ENCODE data around the gene TBX21. TPM values are rescaled to one million over a fixed set of nuclear protein-coding genes. Genes with fewer than 3 reads are reported as not detected.

Gene TBX21
- total RNA-seq, 1 donor = 15.7 TPM

- H3K4me3 ChIP-seq (ENCODE audit: low read length) = no peak overlapping the region
- H3K27me3 ChIP-seq (ENCODE audit: insufficient read depth, low read length) = no peaks in the 10 kb centered on the region
- H3K4me1 ChIP-seq (ENCODE audit: insufficient read depth, low read length) = peaks cover 65% of the 10 kb centered on the region
- no peaks in the 10 kb centered on the region for H3K9me3 ChIP-seq (ENCODE audit: low read depth, low read length)
These were observed 28.3 kb upstream of the TBX21 start for GRCh38 chr17:47704736-47705135.

GRCh38 chr17:47705536-47706530 lies 27.2 kb upstream of the TBX21 start:
- Histone ChIP-seq H3K4me3 (ENCODE audit: low read length) (no peak overlapping the region), H3K4me1 (ENCODE audit: insufficient read depth, low read length) (peaks cover 65% of the 10 kb centered on the region), H3K9me3 (ENCODE audit: low read depth, low read length) (no peaks in the 10 kb centered on the region), H3K27me3 (ENCODE audit: insufficient read depth, low read length) (no peaks in the 10 kb centered on the region)

GRCh38 chr17:47707056-47707804 lies 25.8 kb upstream of the TBX21 start:
- H3K4me1 ChIP-seq (ENCODE audit: insufficient read depth, low read length) = peaks cover 61% of the 10 kb centered on the region
- no peak overlapping the region for H3K4me3 ChIP-seq (ENCODE audit: low read length)
- no peaks in the 10 kb centered on the region for H3K9me3 ChIP-seq (ENCODE audit: low read depth, low read length)
- H3K27me3 ChIP-seq (ENCODE audit: insufficient read depth, low read length) = no peaks in the 10 kb centered on the region

GRCh38 chr17:47707884-47708283 lies 25.2 kb upstream of the TBX21 start:
- Histone ChIP-seq H3K9me3 (ENCODE audit: low read depth, low read length) (no peaks in the 10 kb centered on the region), H3K27me3 (ENCODE audit: insufficient read depth, low read length) (no peaks in the 10 kb centered on the region), H3K4me3 (ENCODE audit: low read length) (no peak overlapping the region), H3K4me1 (ENCODE audit: insufficient read depth, low read length) (peaks cover 61% of the 10 kb centered on the region)

- H3K4me1 ChIP-seq (ENCODE audit: insufficient read depth, low read length) = peaks cover 61% of the 10 kb centered on the region
These were observed 24.6 kb upstream of the TBX21 start for GRCh38 chr17:47708312-47708863.

GRCh38 chr17:47708864-47709541 lies 24.0 kb upstream of the TBX21 start:
- Histone ChIP-seq H3K9me3 (ENCODE audit: low read depth, low read length) (no peaks in the 10 kb centered on the region), H3K27me3 (ENCODE audit: insufficient read depth, low read length) (no peaks in the 10 kb centered on the region), H3K4me3 (ENCODE audit: low read length) (no peak overlapping the region), H3K4me1 (ENCODE audit: insufficient read depth, low read length) (peaks cover 61% of the 10 kb centered on the region)

More at GRCh38 chr17:47708312-47708863, 24.6 kb upstream of the TBX21 start:
- H3K4me3 ChIP-seq (ENCODE audit: low read length) = no peak overlapping the region
- H3K27me3 ChIP-seq (ENCODE audit: insufficient read depth, low read length) = no peaks in the 10 kb centered on the region
- no peaks in the 10 kb centered on the region for H3K9me3 ChIP-seq (ENCODE audit: low read depth, low read length)

- peaks cover 61% of the 10 kb centered on the region for H3K4me1 ChIP-seq (ENCODE audit: insufficient read depth, low read length)
These were observed 23.4 kb upstream of the TBX21 start for GRCh38 chr17:47709594-47709993.

GRCh38 chr17:47711366-47712099 lies 21.5 kb upstream of the TBX21 start:
- Histone ChIP-seq H3K4me3 (ENCODE audit: low read length) (no peak overlapping the region), H3K9me3 (ENCODE audit: low read depth, low read length) (no peaks in the 10 kb centered on the region), H3K27me3 (ENCODE audit: insufficient read depth, low read length) (no peaks in the 10 kb centered on the region), H3K4me1 (ENCODE audit: insufficient read depth, low read length) (peaks cover 59% of the 10 kb centered on the region)

More at GRCh38 chr17:47709594-47709993, 23.4 kb upstream of the TBX21 start:
- H3K9me3 ChIP-seq (ENCODE audit: low read depth, low read length) = no peaks in the 10 kb centered on the region
- no peak overlapping the region for H3K4me3 ChIP-seq (ENCODE audit: low read length)
- H3K27me3 ChIP-seq (ENCODE audit: insufficient read depth, low read length) = no peaks in the 10 kb centered on the region

GRCh38 chr17:47712330-47713023 lies 20.6 kb upstream of the TBX21 start:
- Histone ChIP-seq H3K9me3 (ENCODE audit: low read depth, low read length) (no peaks in the 10 kb centered on the region), H3K4me1 (ENCODE audit: insufficient read depth, low read length) (peaks cover 58% of the 10 kb centered on the region), H3K4me3 (ENCODE audit: low read length) (no peak overlapping the region), H3K27me3 (ENCODE audit: insufficient read depth, low read length) (no peaks in the 10 kb centered on the region)

- no peaks in the 10 kb centered on the region for H3K27me3 ChIP-seq (ENCODE audit: insufficient read depth, low read length)
- H3K9me3 ChIP-seq (ENCODE audit: low read depth, low read length) = no peaks in the 10 kb centered on the region
- H3K4me1 ChIP-seq (ENCODE audit: insufficient read depth, low read length) = peaks cover 68% of the 10 kb centered on the region
- no peak overlapping the region for H3K4me3 ChIP-seq (ENCODE audit: low read length)
These were observed 18.9 kb upstream of the TBX21 start for GRCh38 chr17:47713980-47714700.

- peaks cover 75% of the 10 kb centered on the region for H3K4me1 ChIP-seq (ENCODE audit: insufficient read depth, low read length)
- no peaks in the 10 kb centered on the region for H3K9me3 ChIP-seq (ENCODE audit: low read depth, low read length)
- H3K27me3 ChIP-seq (ENCODE audit: insufficient read depth, low read length) = peaks cover 3% of the 10 kb centered on the region
- H3K4me3 ChIP-seq (ENCODE audit: low read length) = no peak overlapping the region
These were observed 18.2 kb upstream of the TBX21 start for GRCh38 chr17:47714773-47715396.

GRCh38 chr17:47715669-47716325 lies 17.2 kb upstream of the TBX21 start:
- H3K4me1 ChIP-seq (ENCODE audit: insufficient read depth, low read length) = peaks cover 84% of the 10 kb centered on the region
- no peak overlapping the region for H3K4me3 ChIP-seq (ENCODE audit: low read length)
- no peaks in the 10 kb centered on the region for H3K9me3 ChIP-seq (ENCODE audit: low read depth, low read length)
- H3K27me3 ChIP-seq (ENCODE audit: insufficient read depth, low read length) = peaks cover 3% of the 10 kb centered on the region
